ENCODE results near the gene MORF4L1. TPM values are rescaled to one million over a fixed set of nuclear protein-coding genes. Genes with fewer than 3 reads are reported as not detected.
"Not testable (repeated sequence)": the region's sequence is repeated elsewhere in the genome, so short reads cannot be mapped to it uniquely, and the experiment has no call there.

Gene MORF4L1
- total RNA-seq, 2 donors from 2014 or later, result 151 to 304 TPM

GRCh38 chr15:78902281-78903032, 29.8 kb downstream of the MORF4L1 start:
- intact Hi-C loops (cut with DNase I), result not testable (repeated sequence)

GRCh38 chr15:78904599-78905358, 32.1 kb downstream of the MORF4L1 start:
- H3K27ac ChIP-seq, result no peak overlapping the region
- H3K36me3 ChIP-seq, result peaks cover 0 to 7% of the 10 kb centered on the region in 2 donors
- H3K9me3 ChIP-seq, result no peaks in the 10 kb centered on the region
- intact Hi-C loops (cut with DNase I), result no loop called here
- 83% methylated on average over 6 of the region's 6 CpGs for WGBS
- H3K4me3 ChIP-seq, result no peak overlapping the region
- no peak for DNase-seq (ENCODE audit: low spot score)
- no peaks in the 10 kb centered on the region for H3K4me1 ChIP-seq (replicated peaks)
- TF ChIP-seq POLR2AphosphoS5 (IDR thresholded peaks at IDR 0.05) (no peak), CTCF (IDR thresholded peaks at IDR 0.05) (no peak), POLR2A (IDR thresholded peaks at IDR 0.05) (no peak)
- H3K27me3 ChIP-seq (replicated peaks; ENCODE audit: insufficient read depth), result no peaks in the 10 kb centered on the region

More at GRCh38 chr15:78902281-78903032, 29.8 kb downstream of the MORF4L1 start:
- WGBS, result 55% methylated on average over 13 of the region's 13 CpGs
- H3K27me3 ChIP-seq (replicated peaks; ENCODE audit: insufficient read depth); H3K27ac ChIP-seq; DNase-seq (ENCODE audit: low spot score); H3K9me3 ChIP-seq; H3K4me3 ChIP-seq; H3K4me1 ChIP-seq (replicated peaks); H3K36me3 ChIP-seq: not testable (repeated sequence)
- peak; percentile 7 for TF ChIP-seq POLR2AphosphoS5 (IDR thresholded peaks at IDR 0.05)

- H3K27ac ChIP-seq, result no peak overlapping the region
- H3K36me3 ChIP-seq, result peaks cover 0 to 4% of the 10 kb centered on the region in 2 donors
- TF ChIP-seq POLR2AphosphoS5 (IDR thresholded peaks at IDR 0.05) (no peak), POLR2A (IDR thresholded peaks at IDR 0.05) (no peak), CTCF (IDR thresholded peaks at IDR 0.05) (no peak)
- peaks cover 2% of the 10 kb centered on the region for H3K4me1 ChIP-seq (replicated peaks)
- intact Hi-C loops (cut with DNase I), result no loop called here
- H3K4me3 ChIP-seq, result no peak overlapping the region
- WGBS, result 62% methylated on average over 2 of the region's 2 CpGs
- no peaks in the 10 kb centered on the region for H3K9me3 ChIP-seq
- no peak for DNase-seq (ENCODE audit: low spot score)
- H3K27me3 ChIP-seq (replicated peaks; ENCODE audit: insufficient read depth), result no peaks in the 10 kb centered on the region
These were observed 33.6 kb downstream of the MORF4L1 start for GRCh38 chr15:78906316-78906620.

GRCh38 chr15:78907577-78907976, 34.9 kb downstream of the MORF4L1 start:
- intact Hi-C loops (cut with DNase I), result no loop called here
- TF ChIP-seq POLR2AphosphoS5 (IDR thresholded peaks at IDR 0.05) (no peak), POLR2A (IDR thresholded peaks at IDR 0.05) (no peak), CTCF (IDR thresholded peaks at IDR 0.05) (no peak)
- H3K27me3 ChIP-seq (replicated peaks; ENCODE audit: insufficient read depth), result no peaks in the 10 kb centered on the region
- WGBS, result 24% methylated on average over 3 of the region's 3 CpGs
- no peaks in the 10 kb centered on the region for H3K9me3 ChIP-seq
- H3K27ac ChIP-seq, result no peak overlapping the region
- H3K36me3 ChIP-seq, result no peaks in the 10 kb centered on the region
- peaks cover 2% of the 10 kb centered on the region for H3K4me1 ChIP-seq (replicated peaks)
- H3K4me3 ChIP-seq, result no peak overlapping the region
- no peak for DNase-seq (ENCODE audit: low spot score)

- no peaks in the 10 kb centered on the region for H3K27me3 ChIP-seq (replicated peaks; ENCODE audit: insufficient read depth)
- intact Hi-C loops (cut with DNase I), result no loop called here
- WGBS, result 60% methylated on average over 3 of the region's 3 CpGs
- H3K36me3 ChIP-seq, result no peaks in the 10 kb centered on the region
- no peak overlapping the region for H3K27ac ChIP-seq
- no peaks in the 10 kb centered on the region for H3K9me3 ChIP-seq
- H3K4me1 ChIP-seq (replicated peaks), result peaks cover 2% of the 10 kb centered on the region
- no peak overlapping the region for H3K4me3 ChIP-seq
- DNase-seq (ENCODE audit: low spot score), result no peak
- TF ChIP-seq POLR2A (IDR thresholded peaks at IDR 0.05) (no peak), CTCF (IDR thresholded peaks at IDR 0.05) (no peak), POLR2AphosphoS5 (IDR thresholded peaks at IDR 0.05) (no peak)
These were observed 36.5 kb downstream of the MORF4L1 start for GRCh38 chr15:78909160-78909695.

Measured in prostate gland (tissue), 2 donors.